ENCODE measurements around the gene FAR1. TPM values are rescaled to one million over a fixed set of nuclear protein-coding genes. Genes with fewer than 3 reads are reported as not detected.

Gene FAR1
- polyA plus RNA-seq, 1 of the 3 experiments (the other 2 are of a cell fraction) = 29.0 TPM

GRCh38 chr11:13629779-13630178 is 38.7 kb upstream of the FAR1 start:
- no peaks in the 10 kb centered on the region for H4K20me1 ChIP-seq (ENCODE audit: insufficient read depth)
- H3K9me2 ChIP-seq = no peaks in the 10 kb centered on the region
- no peak overlapping the region for H3K27ac ChIP-seq (ENCODE audit: low read depth in 2 of 2, low read length in 1 of 2)
- POLR2A ChIA-PET = no interaction called here
- H3K4me2 ChIP-seq = no peak overlapping the region
- no peak overlapping the region for H3K9ac ChIP-seq
- H3K79me2 ChIP-seq (ENCODE audit: insufficient read depth) = no peaks in the 10 kb centered on the region
- no peak overlapping the region for H2AFZ ChIP-seq (ENCODE audit: low read depth)
- no peaks in the 10 kb centered on the region for H3K4me1 ChIP-seq (ENCODE audit: control insufficient read depth in 1 of 2, insufficient read depth in 2 of 2, low read depth in 1 of 2, low read length in 1 of 2)
- no peak for DNase-seq
- CTCF ChIA-PET = no interaction called here
- H3F3A ChIP-seq (replicated peaks; ENCODE audit: insufficient read depth) = no peaks in the 10 kb centered on the region
- TF ChIP-seq POLR2AphosphoS5 (IDR thresholded peaks at IDR 0.05; ENCODE audit: low read depth, low read length) = no peak
- no peak for TF ChIP-seq SIN3A (IDR thresholded peaks at IDR 0.05; ENCODE audit: borderline replicate concordance, low read depth, low read length)
- TF ChIP-seq YY1 (IDR thresholded peaks at IDR 0.05; ENCODE audit: low read depth) = no peak
- TF ChIP-seq TAF1 (IDR thresholded peaks at IDR 0.05; ENCODE audit: borderline replicate concordance, low read depth, low read length) = no peak
- no peak for TF ChIP-seq GABPA (IDR thresholded peaks at IDR 0.05; ENCODE audit: low read depth)
- no peak for TF ChIP-seq RFX5 (IDR thresholded peaks at IDR 0.05; ENCODE audit: low read length)
- TF ChIP-seq JUND (IDR thresholded peaks at IDR 0.05) = no peak
- no peak for TF ChIP-seq CTCF (IDR thresholded peaks at IDR 0.05)
- no peak for TF ChIP-seq CHD2 (IDR thresholded peaks at IDR 0.05; ENCODE audit: low read length, partially characterized antibody)
- no peak for TF ChIP-seq NRF1 (IDR thresholded peaks at IDR 0.05; ENCODE audit: low read depth, low read length)
- no peak for TF ChIP-seq MEF2A (IDR thresholded peaks at IDR 0.05; ENCODE audit: borderline replicate concordance, low read depth)
- no peak for TF ChIP-seq MAX (IDR thresholded peaks at IDR 0.05; ENCODE audit: low read depth)
- no peak for TF ChIP-seq TCF12 (IDR thresholded peaks at IDR 0.05)
- TF ChIP-seq RCOR1 (IDR thresholded peaks at IDR 0.05; ENCODE audit: low read length) = no peak
- no peak for TF ChIP-seq USF1 (IDR thresholded peaks at IDR 0.05; ENCODE audit: borderline replicate concordance, low read depth)
- no peak for TF ChIP-seq RXRA (IDR thresholded peaks at IDR 0.05; ENCODE audit: borderline replicate concordance, low read depth)
- TF ChIP-seq IRF3 (IDR thresholded peaks at IDR 0.05; ENCODE audit: low read depth, low read length) = no peak
- no peaks in the 10 kb centered on the region for H3K36me3 ChIP-seq (replicated peaks in 1 of 2; ENCODE audit: control insufficient read depth in 1 of 2, insufficient read depth in 2 of 2, low read length in 1 of 2)
- H3K4me3 ChIP-seq (ENCODE audit: low read depth in 2 of 2, low read length in 1 of 2) = no peak overlapping the region
- no peaks in the 10 kb centered on the region for H3K9me3 ChIP-seq
- no peaks in the 10 kb centered on the region for H3K27me3 ChIP-seq (ENCODE audit: insufficient read depth)
- WGBS (ENCODE audit: low lambda C conversion rate) = 8% methylated on average over 1 of the region's 1 CpG

Data from SK-N-SH (cell line).